Large intestine (tissue), 3 donors: ENCODE results near the gene IFNA17. TPM values are rescaled to one million over a fixed set of nuclear protein-coding genes. Genes with fewer than 3 reads are reported as not detected.
"Not testable (repeated sequence)": the region's sequence is repeated elsewhere in the genome, so short reads cannot be mapped to it uniquely, and the experiment has no call there.

Source experiments
- DNase-seq, 2 donors: peaks; one replicate each; pipeline versions ENCODE4 v3.0.0 to v3.0.0-alpha.2; 2013
- H3K27ac ChIP-seq: one replicate; pipeline ENCODE4 v1.5.1; 2013; ENCODE audit warnings: low read length
- H3K27me3 ChIP-seq: 2 replicates; pipeline ENCODE4 v1.6.1; 2013; ENCODE audit warnings: low read length; ENCODE audit not compliant: control insufficient read depth, insufficient read depth
- H3K36me3 ChIP-seq: 2 replicates; pipeline ENCODE4 v1.6.1; 2013; ENCODE audit warnings: low read length; ENCODE audit not compliant: control insufficient read depth, insufficient read depth
- H3K4me1 ChIP-seq: one replicate; pipeline ENCODE4 v1.6.1; 2013; ENCODE audit warnings: low read length; ENCODE audit not compliant: control insufficient read depth, insufficient read depth
- H3K4me3 ChIP-seq: one replicate; pipeline ENCODE4 v1.5.1; 2013; ENCODE audit warnings: low read length
- H3K9me3 ChIP-seq: one replicate; pipeline ENCODE4 v1.6.1; 2013; ENCODE audit warnings: mild to moderate bottlenecking, low read depth, low read length, moderate library complexity; ENCODE audit not compliant: control insufficient read depth
- WGBS: methylation state at CpG from one replicate; pipeline ENCODE4 v1.1.5; 2013; ENCODE audit warnings: low lambda C conversion rate; ENCODE audit not compliant: insufficient coverage; 5-methylcytosine and 5-hydroxymethylcytosine counted together
- polyA plus RNA-seq: library from polyadenylated mRNA; unstranded; fragments of 120-200 nt; gene quantifications from one replicate; pipeline ENCODE4 v1.2.1, GENCODE V29; 2013

The IFNA17 gene
- polyA plus RNA-seq, 1 donor = not detected

GRCh38 chr9:21244836-21245235 is 16.8 kb upstream of the IFNA17 start:
- Histone ChIP-seq H3K36me3 (no peaks in the 10 kb centered on the region), H3K27me3 (no peaks in the 10 kb centered on the region), H3K4me3 (no peak overlapping the region), H3K9me3 (no peaks in the 10 kb centered on the region), H3K4me1 (no peaks in the 10 kb centered on the region), H3K27ac (no peak overlapping the region)
- no peak for DNase-seq
- no CpG with 5 or more reads among the region's 2 CpGs for WGBS

GRCh38 chr9:21239911-21240310 is 11.9 kb upstream of the IFNA17 start, which contains the start of gene IFNA14:
Gene IFNA14 (minus strand): TSS chr9:21240005. CDS start chr9:21239935, 70 bp downstream.
- no peak for DNase-seq
- WGBS = 80% methylated on average over 1 of the region's 2 CpGs
- Histone ChIP-seq H3K4me1 (no peaks in the 10 kb centered on the region), H3K4me3 (no peak within 1 kb of the TSS), H3K27ac (no peak within 1 kb of the TSS), H3K9me3 (no peaks in the 10 kb centered on the region), H3K27me3 (no peaks in the 10 kb centered on the region), H3K36me3 (no peaks in the 10 kb centered on the region)

GRCh38 chr9:21236360-21236714 is 8.3 kb upstream of the IFNA17 start:
- H3K27ac ChIP-seq, H3K4me1 ChIP-seq, H3K27me3 ChIP-seq, H3K9me3 ChIP-seq, DNase-seq, H3K4me3 ChIP-seq, H3K36me3 ChIP-seq: not testable (repeated sequence)
- no CpG with 5 or more reads among the region's 1 CpG for WGBS

DNA sequence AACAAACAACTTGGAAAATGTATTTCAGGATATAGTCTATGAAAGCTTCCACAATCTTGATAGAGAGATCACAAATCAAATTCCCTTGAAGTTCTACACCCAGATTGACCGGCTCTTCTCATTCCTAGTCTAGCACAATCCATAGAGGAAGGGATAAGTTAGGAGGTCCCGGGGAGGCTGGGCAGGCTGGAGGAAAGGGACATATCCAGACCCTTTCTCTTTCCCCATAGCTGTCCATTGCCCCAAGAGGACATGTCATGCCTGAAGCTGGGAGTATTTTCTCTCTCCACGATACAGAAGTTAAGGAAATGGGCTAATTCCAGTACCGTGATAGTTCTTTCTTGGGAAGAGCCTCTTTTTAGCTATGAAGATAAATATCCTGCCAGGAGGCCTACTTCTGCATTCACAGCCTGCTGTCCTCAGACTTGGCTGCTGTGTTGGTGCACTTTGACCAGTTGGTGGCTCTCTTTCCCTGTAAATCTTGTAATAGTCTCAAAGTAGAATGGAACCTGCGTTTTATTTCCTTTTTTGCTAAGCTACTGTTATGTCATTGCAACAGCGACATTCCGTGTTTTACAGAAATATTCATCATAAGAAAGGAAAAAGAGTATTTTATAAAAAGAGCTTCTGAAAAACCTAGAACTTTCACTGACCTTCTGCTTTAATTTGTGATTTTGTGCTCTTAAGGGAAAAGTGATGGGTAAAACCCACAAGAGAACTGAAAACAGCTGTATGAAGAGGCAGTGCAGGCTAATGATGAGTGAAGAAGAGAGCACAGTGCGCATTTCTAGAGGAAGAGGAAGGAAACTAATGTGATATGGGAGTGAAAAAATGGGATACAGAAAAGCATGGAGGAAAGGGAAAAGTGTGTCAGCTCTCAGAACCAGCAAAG is 7.7 kb upstream of the IFNA17 start:
- not testable (repeated sequence) for H3K4me3 ChIP-seq, H3K27me3 ChIP-seq, H3K27ac ChIP-seq, H3K36me3 ChIP-seq, H3K4me1 ChIP-seq, H3K9me3 ChIP-seq
- WGBS = no CpG with 5 or more reads among the region's 8 CpGs
- DNase-seq = peak in 1 of 2 donors; percentile 17

- H3K27me3 ChIP-seq = no peaks in the 10 kb centered on the region
- DNase-seq = no peak
- no peak overlapping the region for H3K27ac ChIP-seq
- no peaks in the 10 kb centered on the region for H3K36me3 ChIP-seq
- no peak overlapping the region for H3K4me3 ChIP-seq
- no peaks in the 10 kb centered on the region for H3K9me3 ChIP-seq
- WGBS = no CpG with 5 or more reads among the region's 4 CpGs
- no peaks in the 10 kb centered on the region for H3K4me1 ChIP-seq
These were observed 6.2 kb upstream of the IFNA17 start for GRCh38 chr9:21234153-21234687.

GRCh38 chr9:21233258-21233657 is 5.2 kb upstream of the IFNA17 start:
- H3K36me3 ChIP-seq = no peaks in the 10 kb centered on the region
- no CpG with 5 or more reads among the region's 2 CpGs for WGBS
- DNase-seq = no peak
- no peaks in the 10 kb centered on the region for H3K27me3 ChIP-seq
- no peaks in the 10 kb centered on the region for H3K4me1 ChIP-seq
- H3K4me3 ChIP-seq = no peak overlapping the region
- no peak overlapping the region for H3K27ac ChIP-seq
- no peaks in the 10 kb centered on the region for H3K9me3 ChIP-seq

GRCh38 chr9:21217211-21217610 is 10.8 kb downstream of the IFNA17 start, which contains the start of gene IFNA16:
Gene IFNA16 (minus strand): TSS chr9:21217311. CDS start chr9:21217305, 6 bp downstream.
- H3K4me1 ChIP-seq, H3K9me3 ChIP-seq, H3K36me3 ChIP-seq, DNase-seq, H3K4me3 ChIP-seq, H3K27me3 ChIP-seq, H3K27ac ChIP-seq: not testable (repeated sequence)
- no CpG with 5 or more reads among the region's 1 CpG for WGBS

DNA sequence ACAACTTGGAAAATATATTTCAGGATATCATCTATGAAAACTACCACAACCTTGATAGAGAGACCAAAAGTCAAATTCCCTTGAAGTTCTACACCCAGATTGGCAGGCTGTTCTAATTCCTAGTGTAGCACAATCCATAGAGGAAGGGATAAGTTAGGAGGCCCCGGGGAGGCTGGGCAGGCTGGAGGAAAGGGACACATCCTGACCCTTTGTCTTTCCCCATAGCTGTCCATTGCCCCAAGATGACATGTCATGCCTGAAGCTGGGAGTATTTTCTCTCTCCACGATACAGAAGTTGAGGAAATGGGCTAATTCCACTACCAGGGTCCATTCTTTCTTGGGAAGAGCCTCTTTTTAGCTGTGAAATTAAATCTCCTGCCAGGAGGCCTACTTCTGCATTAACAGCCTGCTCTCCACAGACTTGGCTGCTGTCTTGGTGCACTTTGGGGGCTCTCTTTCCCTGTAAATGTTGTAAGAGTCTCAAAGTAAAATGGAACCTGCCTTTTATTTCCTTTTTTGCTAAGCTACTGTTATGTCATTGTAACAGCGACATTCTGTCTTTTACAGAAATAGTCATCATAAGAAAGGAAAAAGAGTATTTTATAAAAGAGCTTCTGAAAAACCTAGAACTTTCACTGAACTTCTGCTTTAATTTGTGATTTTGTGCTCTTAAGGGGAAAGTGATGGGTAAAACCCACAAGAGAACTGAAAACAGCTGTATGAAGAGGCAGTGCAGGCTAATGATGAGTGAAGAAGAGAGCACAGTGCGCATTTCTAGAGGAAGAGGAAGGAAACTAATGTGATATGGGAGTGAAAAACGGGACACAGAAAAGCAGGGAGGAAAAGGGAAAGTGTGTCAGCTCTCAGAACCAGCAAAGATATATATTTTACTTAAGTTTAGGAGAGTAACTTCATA is 14.4 kb downstream of the IFNA17 start:
- H3K27me3 ChIP-seq, H3K27ac ChIP-seq, H3K4me3 ChIP-seq, H3K4me1 ChIP-seq, H3K9me3 ChIP-seq, H3K36me3 ChIP-seq: not testable (repeated sequence)
- peak in 1 of 2 donors; percentile 13 for DNase-seq
- WGBS = no CpG with 5 or more reads among the region's 5 CpGs

GRCh38 chr9:21212160-21212559 is 15.9 kb downstream of the IFNA17 start:
- not testable (repeated sequence) for H3K27me3 ChIP-seq, H3K27ac ChIP-seq, DNase-seq, H3K4me1 ChIP-seq, H3K4me3 ChIP-seq, H3K9me3 ChIP-seq, H3K36me3 ChIP-seq
- no CpG with 5 or more reads among the region's 2 CpGs for WGBS

DNA sequence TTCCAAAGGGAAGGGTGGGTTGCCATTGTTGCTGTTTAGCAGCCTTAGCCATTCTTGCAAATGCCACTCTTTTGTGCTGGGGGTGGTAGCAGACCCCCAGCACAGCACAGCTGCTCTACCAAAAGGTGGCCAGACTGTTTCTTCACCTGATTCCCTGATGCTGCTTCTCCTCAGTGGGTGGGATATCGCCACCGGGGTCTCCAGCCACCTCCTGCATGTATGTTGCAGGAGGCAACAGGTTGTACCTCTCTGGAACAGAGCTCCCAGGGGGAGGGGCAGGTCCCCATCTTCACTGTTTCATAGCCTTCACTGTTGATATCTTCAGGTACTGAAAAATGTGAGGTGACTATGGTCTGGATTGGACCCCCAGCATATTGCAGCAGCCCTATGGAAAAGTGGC is 17.2 kb downstream of the IFNA17 start:
- not testable (repeated sequence) for DNase-seq, H3K9me3 ChIP-seq, H3K27me3 ChIP-seq, H3K27ac ChIP-seq, H3K4me1 ChIP-seq, H3K4me3 ChIP-seq, H3K36me3 ChIP-seq
- WGBS = no CpG with 5 or more reads among the region's 2 CpGs
